NCI-H345 treated with DMSO at 0.1 percent for 48 hours (cell line): ENCODE results near the gene CST4.
A peak's percentile ranks its signal among the peaks of the same experiment; 100 is the strongest.
"Not testable (repeated sequence)": the region's sequence is repeated elsewhere in the genome, so short reads cannot be mapped to it uniquely, and the experiment has no call there.

ENCODE experiments used
- DNase-seq: peaks from one replicate; lab custom pipeline; 2025; ENCODE audit not compliant: unreplicated experiment; lab: John Stamatoyannopoulos, UW

The CST4 gene

GRCh38 chr20:23644164-23644563, 44.7 kb downstream of the CST4 start:
- DNase-seq = no peak

GRCh38 chr20:23643659-23644058, 45.2 kb downstream of the CST4 start:
- no peak for DNase-seq

- no peak for DNase-seq
Observed at GRCh38 chr20:23641936-23642751, 46.7 kb downstream of the CST4 start.

- DNase-seq = no peak
Observed at GRCh38 chr20:23640671-23641667, 47.9 kb downstream of the CST4 start.

GRCh38 chr20:23640018-23640601, 48.7 kb downstream of the CST4 start:
- DNase-seq = no peak

GRCh38 chr20:23639490-23639958, 49.3 kb downstream of the CST4 start:
- no peak for DNase-seq

GRCh38 chr20:23638309-23638708, 50.5 kb downstream of the CST4 start:
- DNase-seq = no peak

GRCh38 chr20:23637282-23638221, 51.3 kb downstream of the CST4 start, which contains the start of gene CST3:
TSS of gene CST3 (minus strand) at chr20:23637955. CDS start at chr20:23637862, 93 bp downstream.
- DNase-seq = peak; percentile 63

- DNase-seq = peak; percentile 18
Observed at GRCh38 chr20:23636908-23637281, 51.9 kb downstream of the CST4 start.

- no peak for DNase-seq
Observed at GRCh38 chr20:23636182-23636907, 52.5 kb downstream of the CST4 start.

GRCh38 chr20:23635768-23636090, 53.1 kb downstream of the CST4 start:
- not testable (repeated sequence) for DNase-seq
